Stomach smooth muscle (tissue), 2 donors: ENCODE measurements around the gene SFRP2.

ENCODE experiments used
- H3K27ac ChIP-seq: one replicate; pipeline ENCODE4 v1.7.0; 2013; ENCODE audit warnings: mild to moderate bottlenecking, low read length, inconsistent platforms
- H3K27me3 ChIP-seq, 2 donors: one replicate each; pipeline ENCODE4 v1.7.0; 2013; ENCODE audit warnings: low read length in 2 of 2; ENCODE audit not compliant: insufficient read depth in 2 of 2, control insufficient read depth in 1 of 2
- H3K36me3 ChIP-seq, 2 donors: one replicate each; pipeline ENCODE4 v1.7.0; 2013; ENCODE audit warnings: low read length in 2 of 2; ENCODE audit not compliant: control insufficient read depth in 2 of 2, insufficient read depth in 2 of 2
- H3K4me1 ChIP-seq: one replicate; pipeline ENCODE4 v1.7.0; 2013; ENCODE audit warnings: low read length; ENCODE audit not compliant: control insufficient read depth, insufficient read depth
- H3K4me3 ChIP-seq, 2 donors: one replicate each; pipeline ENCODE4 v1.7.0; 2013; ENCODE audit warnings: low read length in 2 of 2
- H3K9ac ChIP-seq, 2 donors: one replicate each; pipeline ENCODE4 v1.7.0; 2013; ENCODE audit warnings: low read length in 2 of 2, mild to moderate bottlenecking in 1 of 2
- H3K9me3 ChIP-seq, 2 donors: one replicate each; pipeline ENCODE4 v1.7.0; 2013; ENCODE audit warnings: low read length in 2 of 2; ENCODE audit not compliant: control insufficient read depth in 2 of 2
- donor health status: healthy.
- donor health status: Pancreatic carcinoma.

Gene SFRP2

DNA sequence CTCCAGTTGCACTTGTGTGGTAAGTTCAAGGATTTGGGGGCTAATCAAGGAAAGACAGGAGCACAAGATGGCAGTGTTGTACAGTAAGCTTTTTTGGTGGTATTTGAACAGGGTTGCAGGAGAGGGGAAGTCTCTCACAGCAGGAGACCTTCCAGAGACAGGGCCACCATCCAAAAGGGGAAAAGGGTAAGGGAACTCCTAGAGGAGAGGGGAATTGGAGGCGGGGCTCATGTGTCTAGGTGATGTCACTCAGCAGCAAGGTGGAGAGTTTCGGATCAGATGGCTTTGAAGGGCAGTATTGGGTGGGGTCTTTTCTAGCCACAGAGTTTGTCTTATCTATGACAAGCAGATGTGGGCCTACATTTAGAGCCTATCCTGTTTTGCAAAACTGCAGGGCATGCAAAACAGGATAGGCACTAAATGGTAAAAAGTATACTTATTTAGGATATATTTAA is 15.6 kb downstream of the SFRP2 start:
- Histone ChIP-seq H3K27ac (no peak overlapping the region), H3K9ac (no peak overlapping the region), H3K4me1 (no peaks in the 10 kb centered on the region), H3K9me3 (no peaks in the 10 kb centered on the region), H3K4me3 (no peak overlapping the region), H3K36me3 (no peaks in the 10 kb centered on the region), H3K27me3 (no peaks in the 10 kb centered on the region)

- Histone ChIP-seq H3K4me1 (no peaks in the 10 kb centered on the region), H3K36me3 (no peaks in the 10 kb centered on the region), H3K4me3 (no peak overlapping the region), H3K9me3 (no peaks in the 10 kb centered on the region), H3K27ac (no peak overlapping the region), H3K9ac (no peak overlapping the region), H3K27me3 (no peaks in the 10 kb centered on the region)
These were observed 17.8 kb downstream of the SFRP2 start for GRCh38 chr4:153771046-153771445.

- Histone ChIP-seq H3K9ac (no peak overlapping the region), H3K4me3 (no peak overlapping the region), H3K27me3 (no peaks in the 10 kb centered on the region), H3K27ac (no peak overlapping the region), H3K4me1 (no peaks in the 10 kb centered on the region), H3K9me3 (no peaks in the 10 kb centered on the region), H3K36me3 (no peaks in the 10 kb centered on the region)
These were observed 22.1 kb downstream of the SFRP2 start for GRCh38 chr4:153766758-153767157.

GRCh38 chr4:153765894-153766293 is 23.0 kb downstream of the SFRP2 start:
- no peak overlapping the region for H3K27ac ChIP-seq
- no peaks in the 10 kb centered on the region for H3K9me3 ChIP-seq
- H3K36me3 ChIP-seq: no peaks in the 10 kb centered on the region
- H3K4me1 ChIP-seq: no peaks in the 10 kb centered on the region
- no peak overlapping the region for H3K9ac ChIP-seq
- H3K27me3 ChIP-seq: no peaks in the 10 kb centered on the region
- no peak overlapping the region for H3K4me3 ChIP-seq

GRCh38 chr4:153764601-153765368 is 24.1 kb downstream of the SFRP2 start:
- Histone ChIP-seq H3K36me3 (no peaks in the 10 kb centered on the region), H3K9ac (no peak overlapping the region), H3K4me1 (peaks cover 2% of the 10 kb centered on the region), H3K4me3 (no peak overlapping the region), H3K27me3 (peaks cover 0 to 4% of the 10 kb centered on the region in 2 donors), H3K27ac (no peak overlapping the region), H3K9me3 (no peaks in the 10 kb centered on the region)

DNA sequence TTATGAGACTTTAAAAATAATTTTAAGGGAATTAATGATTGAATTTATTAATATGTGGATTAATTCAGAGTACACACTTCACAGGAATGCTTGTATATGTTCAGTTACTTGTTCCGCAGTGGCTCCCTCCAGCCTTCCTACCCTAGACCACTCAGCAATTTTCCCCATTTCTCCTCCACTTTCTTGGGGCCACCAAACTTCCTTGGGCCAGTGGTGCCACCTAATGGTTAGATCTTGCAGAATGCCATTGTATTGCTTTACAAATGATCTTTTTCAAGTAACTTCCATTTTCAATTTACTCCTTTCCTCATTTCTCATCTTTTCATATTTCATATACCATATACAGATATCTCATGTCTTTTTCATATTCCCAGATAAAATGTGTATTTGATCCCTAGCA is 25.5 kb downstream of the SFRP2 start:
- Histone ChIP-seq H3K27ac (no peak overlapping the region), H3K9ac (no peak overlapping the region), H3K27me3 (peaks cover 0 to 4% of the 10 kb centered on the region in 2 donors), H3K4me1 (peaks cover 10% of the 10 kb centered on the region), H3K4me3 (no peak overlapping the region), H3K9me3 (no peaks in the 10 kb centered on the region), H3K36me3 (no peaks in the 10 kb centered on the region)

DNA sequence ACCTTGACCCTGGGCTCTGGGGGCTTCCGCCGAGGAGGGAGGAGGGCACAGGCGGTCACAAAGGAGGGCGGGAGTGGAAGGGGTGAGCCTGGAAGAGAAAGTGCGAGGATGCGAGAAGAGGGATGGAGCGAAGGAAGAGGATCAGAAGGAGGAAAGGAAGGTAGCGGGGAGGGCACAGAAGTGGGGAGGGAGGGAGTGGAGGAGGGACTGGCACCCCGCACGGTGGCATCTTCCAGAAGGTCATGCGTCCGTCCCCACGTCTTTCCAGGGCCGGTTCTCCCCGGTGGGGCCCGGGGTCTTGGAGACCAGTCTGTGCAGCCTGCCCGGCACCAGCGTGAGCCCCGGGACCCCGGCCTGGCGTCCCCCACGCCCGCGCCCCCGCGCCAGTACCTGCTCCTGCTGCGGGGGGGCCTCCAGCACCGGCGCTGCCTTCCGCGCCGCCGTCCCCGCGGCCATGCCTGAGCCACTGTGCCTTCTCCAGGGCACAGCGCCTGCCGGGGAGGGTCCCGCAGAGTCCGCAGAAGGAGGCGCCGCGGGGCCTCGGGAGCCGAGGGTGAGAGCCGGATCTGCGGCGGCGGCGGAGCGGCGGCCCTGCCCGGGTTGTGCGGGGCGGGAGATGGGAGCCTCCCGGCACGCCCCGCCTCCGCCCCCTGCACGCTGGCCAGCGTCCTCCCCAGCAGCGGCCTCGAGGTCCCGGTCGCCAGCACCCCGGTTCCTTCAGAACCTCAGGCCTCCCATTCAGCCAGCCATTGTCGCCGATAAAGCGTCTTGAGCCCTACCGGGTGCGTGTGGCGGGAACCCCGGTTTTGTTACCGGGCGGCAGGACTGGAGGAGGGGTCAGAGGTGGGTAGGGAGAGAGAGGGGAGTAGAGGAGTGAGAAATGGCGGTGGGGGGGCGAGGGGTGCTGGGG is 29.2 kb downstream of the SFRP2 start, which contains the start of gene RNF175:
RNF175 (minus strand) TSS at position 618 of the 910 bp plus-strand sequence; CDS start at position 456, 162 bp downstream.
- Histone ChIP-seq H3K9ac (no peak within 1 kb of the TSS), H3K27me3 (peaks cover 0 to 9% of the 10 kb centered on the region in 2 donors), H3K36me3 (no peaks in the 10 kb centered on the region), H3K4me1 (peaks cover 10% of the 10 kb centered on the region), H3K4me3 (peak within 1 kb of the TSS; percentile 44 to 68), H3K27ac (no peak within 1 kb of the TSS), H3K9me3 (peaks cover 0 to 5% of the 10 kb centered on the region in 2 donors)

DNA sequence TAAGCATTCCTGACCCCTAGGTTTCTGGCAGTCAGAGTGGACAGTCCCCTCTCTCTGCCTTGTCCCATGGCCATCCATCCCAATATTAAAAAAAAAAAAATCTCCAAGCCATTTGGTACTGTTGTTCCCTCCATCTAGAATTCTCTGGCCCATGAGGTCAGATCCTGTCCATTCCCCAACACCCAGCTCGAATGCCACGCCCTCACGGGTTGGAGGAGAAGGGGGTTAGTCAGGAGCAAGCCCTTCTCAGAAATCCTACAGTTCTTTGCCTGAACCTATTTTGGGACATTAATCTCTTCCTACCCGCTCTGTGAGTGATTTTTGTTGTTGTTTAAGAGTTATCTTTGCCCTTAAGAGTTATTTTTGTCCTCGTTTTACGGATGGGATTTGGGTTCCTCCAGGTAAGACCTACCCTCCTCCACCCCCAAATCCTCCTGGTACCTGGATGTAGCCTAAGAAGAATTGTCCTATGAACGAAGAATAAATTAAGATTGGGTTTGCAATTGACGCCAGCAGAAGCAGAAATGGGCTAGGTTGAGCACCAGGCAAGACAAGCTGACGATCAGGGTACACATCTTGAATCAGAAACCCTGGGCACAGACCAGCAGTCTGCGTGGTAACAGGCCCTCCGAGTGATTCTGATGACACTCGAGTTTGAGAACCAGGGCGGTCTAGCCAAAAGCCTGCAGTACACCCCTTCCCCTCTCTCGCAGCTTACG is 30.0 kb downstream of the SFRP2 start:
- H3K4me1 ChIP-seq: peaks cover 10% of the 10 kb centered on the region
- peak overlapping the region; percentile 44 to 68 for H3K4me3 ChIP-seq
- peaks cover 0 to 9% of the 10 kb centered on the region in 2 donors for H3K27me3 ChIP-seq
- H3K9ac ChIP-seq: no peak overlapping the region
- H3K9me3 ChIP-seq: peaks cover 0 to 5% of the 10 kb centered on the region in 2 donors
- no peak overlapping the region for H3K27ac ChIP-seq
- no peaks in the 10 kb centered on the region for H3K36me3 ChIP-seq

- no peak overlapping the region for H3K4me3 ChIP-seq
- H3K36me3 ChIP-seq: no peaks in the 10 kb centered on the region
- no peak overlapping the region for H3K9ac ChIP-seq
- H3K9me3 ChIP-seq: peaks cover 0 to 5% of the 10 kb centered on the region in 2 donors
- H3K27me3 ChIP-seq: peaks cover 0 to 9% of the 10 kb centered on the region in 2 donors
- H3K27ac ChIP-seq: no peak overlapping the region
- H3K4me1 ChIP-seq: peaks cover 10% of the 10 kb centered on the region
These were observed 30.7 kb downstream of the SFRP2 start for GRCh38 chr4:153758136-153758535.

- Histone ChIP-seq H3K36me3 (no peaks in the 10 kb centered on the region), H3K4me3 (no peak overlapping the region), H3K27me3 (peaks cover 0 to 9% of the 10 kb centered on the region in 2 donors), H3K9ac (no peak overlapping the region), H3K4me1 (peaks cover 10% of the 10 kb centered on the region), H3K27ac (no peak overlapping the region), H3K9me3 (peaks cover 0 to 5% of the 10 kb centered on the region in 2 donors)
These were observed 31.5 kb downstream of the SFRP2 start for GRCh38 chr4:153757407-153757806.
